OCI-LY3 (cell line): ENCODE results near the gene SSR1.
"Not testable (repeated sequence)": the region's sequence is repeated elsewhere in the genome, so short reads cannot be mapped to it uniquely, and the experiment has no call there.

ENCODE experiments used
- CTCF ChIP-seq: fragments of 200-600, 300-600 bp; sonication (generic); IDR thresholded peaks from 2 replicates; pipeline ENCODE4 v1.5.1; 2014; ENCODE audit warnings: antibody characterized with exemption, low read length, low read depth
- EZH2phosphoT487 ChIP-seq: fragments of 200-600 bp; shearing (Covaris generic); IDR thresholded peaks from 2 replicates; pipeline ENCODE4 v1.6.1; 2018; ENCODE audit warnings: antibody characterized with exemption, mixed run types, low read depth

DNA sequence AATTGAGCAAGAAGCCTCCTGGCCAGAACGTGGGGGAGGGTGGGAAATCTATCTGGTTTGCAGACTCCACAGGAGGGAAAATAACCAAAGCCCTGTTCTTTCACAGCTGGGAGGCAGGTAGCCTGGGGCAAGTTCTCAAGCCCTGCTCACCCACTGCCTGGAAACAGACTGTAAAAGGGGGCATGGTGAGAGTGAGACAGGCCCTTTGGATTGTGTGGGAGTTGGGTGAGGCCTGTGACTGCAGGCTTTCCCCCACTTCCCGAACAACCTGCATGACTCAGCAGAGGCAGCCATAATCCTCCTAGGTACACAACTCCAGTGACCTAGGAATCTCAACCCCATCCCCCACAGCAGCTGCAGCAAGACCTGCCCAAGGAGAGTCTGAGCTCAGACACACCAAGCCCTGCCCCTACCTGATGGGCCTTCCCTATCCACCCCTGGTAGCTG, 34.6 kb upstream of the SSR1 start:
- TF ChIP-seq CTCF, EZH2phosphoT487: not testable (repeated sequence)
